HG03469 (cell line): ENCODE measurements around the gene TYROBP.
"Not testable (repeated sequence)": the region's sequence is repeated elsewhere in the genome, so short reads cannot be mapped to it uniquely, and the experiment has no call there.

Experiments used
- ATAC-seq: cut with Tn5 transposase; IDR thresholded peaks from one replicate; pipeline ENCODE4 v1.9.1; 2021; ENCODE audit warnings: mild to moderate bottlenecking, moderate library complexity, moderate number of reproducible peaks; ENCODE audit not compliant: unreplicated experiment

TYROBP gene

GRCh38 chr19:35879068-35879467 lies 29.0 kb downstream of the TYROBP start:
- no peak for ATAC-seq

DNA sequence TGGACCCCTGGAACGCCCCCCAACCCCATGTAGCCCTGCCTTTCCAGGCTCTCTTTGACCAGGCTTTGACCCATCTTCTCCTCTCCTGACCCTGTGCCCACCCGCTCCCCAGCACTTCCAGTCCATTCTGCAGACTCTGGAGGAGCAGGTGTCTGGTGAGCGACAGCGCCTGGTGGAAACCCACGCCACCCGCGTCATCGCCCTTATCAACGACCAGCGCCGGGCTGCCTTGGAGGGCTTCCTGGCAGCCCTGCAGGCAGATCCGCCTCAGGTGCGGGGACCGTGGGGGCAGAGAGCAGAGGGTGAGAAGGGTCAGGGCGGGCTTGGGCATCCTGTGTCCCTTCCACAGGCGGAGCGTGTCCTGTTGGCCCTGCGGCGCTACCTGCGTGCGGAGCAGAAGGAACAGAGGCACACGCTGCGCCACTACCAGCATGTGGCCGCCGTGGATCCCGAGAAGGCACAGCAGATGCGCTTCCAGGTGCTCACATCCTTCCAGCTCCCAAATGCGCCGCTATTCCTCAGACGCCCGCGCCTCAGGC lies 33.6 kb downstream of the TYROBP start:
- ATAC-seq, result no peak

DNA sequence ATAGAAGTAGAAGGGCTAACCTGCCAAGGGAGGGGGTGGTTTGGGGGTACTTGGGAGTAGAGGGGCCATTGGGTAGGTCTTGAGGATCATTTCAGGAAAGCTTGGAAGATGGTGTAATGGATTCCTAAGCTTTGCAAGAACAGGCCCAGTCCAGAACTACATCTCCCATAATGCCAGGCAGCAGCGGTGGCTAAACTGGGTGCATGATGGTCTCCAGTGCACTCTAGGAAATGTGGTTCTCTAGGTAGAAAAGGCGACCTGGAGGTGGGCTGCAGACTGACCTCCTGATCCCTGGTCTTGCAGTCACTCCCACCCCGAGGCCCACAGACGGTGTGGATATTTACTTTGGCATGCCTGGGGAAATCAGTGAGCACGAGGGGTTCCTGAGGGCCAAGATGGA lies 35.9 kb downstream of the TYROBP start:
- ATAC-seq, result no peak

- no peak for ATAC-seq
These were observed 36.5 kb downstream of the TYROBP start for GRCh38 chr19:35871611-35872010.

DNA sequence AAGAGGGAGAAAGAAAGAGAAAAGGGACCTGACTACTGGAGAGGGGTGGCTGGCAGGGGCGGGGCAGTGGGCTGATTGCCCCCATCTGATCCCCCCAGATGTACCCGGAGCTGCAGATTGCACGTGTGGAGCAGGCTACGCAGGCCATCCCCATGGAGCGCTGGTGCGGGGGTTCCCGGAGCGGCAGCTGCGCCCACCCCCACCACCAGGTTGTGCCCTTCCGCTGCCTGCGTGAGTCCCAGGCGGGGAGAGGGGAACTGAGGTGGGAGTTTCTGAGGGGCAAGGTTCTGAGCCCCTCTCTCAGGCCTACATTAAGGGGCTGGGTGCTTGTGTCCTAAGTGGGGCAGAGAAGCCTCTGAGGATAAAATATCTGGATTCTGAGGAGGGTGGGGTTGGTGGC lies 37.3 kb downstream of the TYROBP start:
- no peak for ATAC-seq

GRCh38 chr19:35870124-35870736 lies 37.9 kb downstream of the TYROBP start:
- ATAC-seq, result not testable (repeated sequence)

DNA sequence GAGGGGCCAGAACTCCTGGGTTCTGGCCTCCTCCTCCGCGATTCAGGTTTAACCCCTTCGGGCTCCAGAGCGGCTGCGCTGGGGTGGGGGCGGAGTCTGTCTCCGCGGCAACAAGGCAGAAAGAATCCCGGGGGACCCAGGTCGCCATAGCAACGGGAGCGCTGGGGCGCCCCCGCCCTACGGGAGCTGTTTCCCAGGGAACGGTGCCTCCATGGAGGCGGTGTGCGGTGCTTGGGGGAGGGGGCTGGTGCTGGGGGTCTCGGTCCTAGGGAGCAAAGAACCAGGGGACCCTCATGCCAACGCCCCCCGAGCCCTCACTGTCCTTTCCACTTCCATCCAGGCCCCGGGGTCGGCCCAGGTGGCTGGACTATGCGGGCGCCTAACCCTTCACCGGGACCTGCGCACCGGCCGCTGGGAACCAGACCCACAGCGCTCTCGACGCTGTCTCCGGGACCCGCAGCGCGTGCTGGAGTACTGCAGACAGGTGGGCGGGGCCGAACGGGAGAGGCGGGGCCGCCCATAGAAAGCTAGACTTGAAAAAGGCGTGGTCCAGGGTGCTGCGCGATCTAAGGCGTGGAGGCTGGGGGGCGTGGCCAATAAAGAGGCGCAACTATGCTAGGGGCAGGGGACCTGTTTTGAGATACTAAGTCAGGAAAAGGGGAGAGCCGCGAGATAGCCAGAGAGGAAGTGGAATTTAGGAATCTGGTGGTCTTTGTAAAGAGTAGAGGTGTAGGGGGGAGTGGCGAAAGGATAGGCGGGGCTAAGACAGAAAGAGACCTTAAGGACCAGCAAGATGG lies 38.6 kb downstream of the TYROBP start:
- peak; percentile 41 for ATAC-seq

DNA sequence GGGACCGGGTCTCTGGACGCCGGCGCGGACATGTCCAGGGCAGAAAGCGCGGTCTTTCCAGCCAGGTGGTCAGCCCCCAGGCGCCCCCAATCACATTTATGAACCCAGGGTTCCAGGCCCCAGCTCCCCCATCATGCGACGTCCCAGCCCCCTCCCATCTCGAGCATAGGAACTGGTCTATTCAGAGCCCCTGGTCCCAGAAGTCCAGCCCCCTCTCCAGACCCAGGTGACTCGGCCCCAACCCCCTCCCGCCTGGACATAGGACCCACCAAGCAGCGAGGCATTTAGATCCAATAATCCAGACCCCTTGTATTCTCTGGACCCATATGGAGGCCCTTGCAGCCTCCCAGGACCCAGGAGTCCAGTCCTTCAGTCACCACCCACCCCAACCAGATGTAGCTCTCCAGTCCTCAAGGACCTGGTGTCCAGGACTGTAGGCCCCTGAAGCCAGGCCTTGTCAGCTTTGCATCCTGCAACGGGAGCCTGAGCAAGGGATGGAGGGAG lies 39.2 kb downstream of the TYROBP start:
- no peak for ATAC-seq

DNA sequence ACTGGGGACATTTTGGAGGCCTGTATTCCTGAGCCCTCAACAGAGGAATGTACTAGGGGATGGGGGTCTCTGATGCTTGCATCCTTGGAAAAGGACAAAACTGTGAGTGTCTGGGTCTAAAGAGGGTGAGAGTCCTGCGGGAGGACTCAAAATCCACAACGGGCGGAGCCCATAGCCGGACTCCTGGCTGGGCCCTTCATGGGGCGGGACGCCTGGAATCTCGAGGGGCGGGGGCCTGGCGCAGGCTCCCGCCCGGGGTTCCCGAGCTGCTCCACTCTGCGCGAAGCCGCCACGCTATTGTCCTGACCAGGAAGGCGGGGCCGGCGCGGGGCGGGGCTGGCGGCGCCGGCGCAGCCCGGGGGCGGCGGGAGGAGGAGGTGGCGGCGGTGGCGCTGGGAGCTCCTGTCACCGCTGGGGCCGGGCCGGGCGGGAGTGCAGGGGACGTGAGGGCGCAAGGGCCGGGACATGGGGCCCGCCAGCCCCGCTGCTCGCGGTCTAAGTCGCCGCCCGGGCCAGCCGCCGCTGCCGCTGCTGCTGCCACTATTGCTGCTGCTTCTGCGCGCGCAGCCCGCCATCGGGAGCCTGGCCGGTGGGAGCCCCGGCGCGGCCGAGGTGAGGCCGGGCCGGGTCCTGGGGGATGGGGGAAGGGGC lies 39.8 kb downstream of the TYROBP start, which contains the start of gene APLP1:
Gene APLP1, plus strand, starts transcription at position 403 of the 651 bp plus-strand sequence. Its CDS starts 63 bp downstream, at position 466.
- ATAC-seq, result no peak

GRCh38 chr19:35863018-35863417 lies 45.1 kb downstream of the TYROBP start:
- ATAC-seq, result no peak

- ATAC-seq, result no peak
These were observed 45.6 kb downstream of the TYROBP start for GRCh38 chr19:35862528-35862927.

DNA sequence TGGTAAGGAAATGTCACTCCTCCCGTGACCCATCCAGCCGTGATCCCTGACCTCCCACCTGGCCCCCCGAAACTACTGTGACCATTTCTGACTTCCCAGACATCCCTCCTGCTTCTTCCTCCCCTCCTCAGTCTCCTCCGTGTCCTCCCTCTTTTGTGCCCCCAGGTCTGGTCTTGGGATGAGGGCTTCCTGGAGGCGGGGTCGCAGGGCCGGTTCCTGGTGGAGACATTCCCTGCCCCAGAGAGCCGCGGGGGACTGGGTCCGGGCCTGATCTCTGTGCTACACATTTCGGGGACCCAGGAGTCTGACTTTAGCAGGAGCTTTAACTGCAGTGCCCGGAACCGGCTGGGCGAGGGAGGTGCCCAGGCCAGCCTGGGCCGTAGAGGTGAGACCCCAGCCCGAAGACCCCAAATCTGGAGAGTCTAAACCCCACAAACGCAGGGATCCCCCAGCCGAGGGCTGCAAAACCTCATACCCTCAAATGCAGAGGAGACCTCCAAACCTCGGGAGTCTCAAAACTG lies 46.4 kb downstream of the TYROBP start:
- no peak for ATAC-seq

DNA sequence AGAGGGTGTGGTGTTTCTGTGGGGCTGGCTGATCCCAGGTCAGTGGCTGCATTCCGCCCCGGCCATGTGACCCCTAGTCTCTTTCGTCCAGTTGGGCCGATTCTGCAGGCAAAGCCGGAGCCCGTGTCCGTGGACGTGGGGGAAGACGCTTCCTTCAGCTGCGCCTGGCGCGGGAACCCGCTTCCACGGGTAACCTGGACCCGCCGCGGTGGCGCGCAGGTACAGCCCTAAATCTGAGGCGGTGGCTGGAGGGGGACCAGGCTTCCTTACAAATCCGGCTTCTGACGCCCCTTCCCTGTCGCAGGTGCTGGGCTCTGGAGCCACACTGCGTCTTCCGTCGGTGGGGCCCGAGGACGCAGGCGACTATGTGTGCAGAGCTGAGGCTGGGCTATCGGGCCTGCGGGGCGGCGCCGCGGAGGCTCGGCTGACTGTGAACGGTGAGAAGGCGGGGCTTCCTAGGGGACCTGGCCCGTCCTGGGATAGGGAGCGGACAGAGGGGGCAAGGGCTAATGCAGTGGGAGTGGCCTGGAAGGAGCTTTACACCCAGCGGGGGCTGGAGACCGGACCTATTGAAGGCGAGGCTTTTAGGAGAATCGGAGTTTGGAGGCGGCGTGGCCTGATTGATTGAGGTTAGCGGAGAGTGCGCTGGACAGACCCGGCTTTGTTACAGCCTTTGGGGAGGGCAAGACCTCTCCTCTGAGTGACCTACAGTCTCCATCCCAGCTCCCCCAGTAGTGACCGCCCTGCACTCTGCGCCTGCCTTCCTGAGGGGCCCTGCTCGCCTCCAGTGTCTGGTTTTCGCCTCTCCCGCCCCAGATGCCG lies 47.1 kb downstream of the TYROBP start:
- ATAC-seq, result no peak

DNA sequence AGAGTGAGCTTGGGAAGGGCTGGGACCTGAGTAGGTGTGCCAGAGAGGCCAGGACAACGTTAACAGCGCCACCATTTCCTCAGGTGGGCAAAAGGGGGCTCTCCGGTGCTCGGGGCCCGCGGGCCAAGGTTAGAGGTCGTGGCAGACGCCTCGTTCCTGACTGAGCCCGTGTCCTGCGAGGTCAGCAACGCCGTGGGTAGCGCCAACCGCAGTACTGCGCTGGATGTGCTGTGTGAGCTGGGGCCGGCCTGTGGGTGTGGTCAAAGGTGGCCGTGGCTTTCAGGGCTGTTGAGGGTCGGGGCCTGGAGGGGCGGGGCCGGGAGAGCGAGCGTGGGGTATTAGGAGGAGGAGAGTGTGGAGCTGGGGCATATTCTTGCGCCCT lies 47.7 kb downstream of the TYROBP start:
- ATAC-seq, result no peak

DNA sequence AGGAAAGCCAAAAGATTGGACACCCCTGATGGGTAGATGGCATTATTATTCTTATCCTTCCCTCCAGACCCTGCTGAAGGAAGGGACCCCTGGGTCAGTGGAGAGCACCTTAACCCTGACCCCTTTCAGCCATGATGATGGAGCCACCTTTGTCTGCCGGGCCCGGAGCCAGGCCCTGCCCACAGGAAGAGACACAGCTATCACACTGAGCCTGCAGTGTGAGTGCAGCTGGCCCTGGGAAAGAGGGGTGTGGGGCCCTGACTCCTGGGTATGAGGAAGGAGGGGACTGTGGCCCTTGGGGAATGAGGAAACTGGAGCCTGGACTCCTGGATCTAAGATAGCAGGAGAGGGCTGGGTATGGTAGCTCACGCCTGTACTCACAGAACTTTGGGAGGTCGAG lies 48.7 kb downstream of the TYROBP start:
- no peak for ATAC-seq

- ATAC-seq, result no peak
These were observed 49.8 kb downstream of the TYROBP start for GRCh38 chr19:35858311-35858710.

- no peak for ATAC-seq
These were observed 51.4 kb downstream of the TYROBP start, which contains the start of gene KIRREL2 for GRCh38 chr19:35856546-35857149. Gene KIRREL2 (plus strand): TSS chr19:35856911. CDS start chr19:35857120, 209 bp downstream.
